GM20000 (cell line): ENCODE data around the gene ABLIM3.
A peak's percentile ranks its signal among the peaks of the same experiment; 100 is the strongest.
"Not testable (repeated sequence)": the region's sequence is repeated elsewhere in the genome, so short reads cannot be mapped to it uniquely, and the experiment has no call there.

Experiments
- DNase-seq: peaks from one replicate; pipeline ENCODE4 v3.0.0; 2012; ENCODE audit warnings: low spot score
- TF ChIP-seq, protein P1 (sequence below): IDR thresholded peaks from 2 replicates; pipeline ENCODE4 v1.5.1; 2012; ENCODE audit warnings: mild to moderate bottlenecking, control low read depth; ENCODE audit errors: extremely low read depth, missing control alignments

ABLIM3 gene

DNA sequence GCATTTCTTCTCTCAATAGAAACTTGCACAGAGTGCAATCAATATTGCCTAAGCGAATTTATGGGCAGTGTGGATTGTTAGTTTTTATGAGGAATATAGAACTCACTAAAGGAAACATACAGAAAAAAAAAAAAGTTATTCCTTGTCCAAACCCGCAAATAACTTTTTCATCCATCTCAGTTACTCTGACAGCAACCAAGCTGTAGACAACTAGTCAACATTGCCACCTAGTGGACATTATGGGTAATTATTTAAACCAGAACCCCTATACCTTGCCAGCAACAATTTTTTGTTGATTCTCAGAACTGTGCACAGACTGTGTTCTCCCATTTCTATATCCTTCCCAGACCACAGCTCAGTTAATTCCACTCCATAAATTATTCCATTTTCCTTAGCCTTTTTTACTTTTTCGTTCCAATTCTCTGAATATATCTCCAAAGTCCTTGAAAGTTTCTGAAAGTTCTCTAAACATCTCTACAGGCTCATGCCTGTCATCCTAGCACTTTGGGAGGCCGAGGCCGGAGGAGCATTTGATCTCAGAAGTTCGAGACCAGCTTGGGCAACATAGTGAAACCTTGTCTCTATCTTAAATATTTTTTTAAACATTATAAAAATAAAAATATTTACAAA, 127.8 kb downstream of the ABLIM3 start:
- DNase-seq, result peak; percentile 76
- TF ChIP-seq, protein P1, sequence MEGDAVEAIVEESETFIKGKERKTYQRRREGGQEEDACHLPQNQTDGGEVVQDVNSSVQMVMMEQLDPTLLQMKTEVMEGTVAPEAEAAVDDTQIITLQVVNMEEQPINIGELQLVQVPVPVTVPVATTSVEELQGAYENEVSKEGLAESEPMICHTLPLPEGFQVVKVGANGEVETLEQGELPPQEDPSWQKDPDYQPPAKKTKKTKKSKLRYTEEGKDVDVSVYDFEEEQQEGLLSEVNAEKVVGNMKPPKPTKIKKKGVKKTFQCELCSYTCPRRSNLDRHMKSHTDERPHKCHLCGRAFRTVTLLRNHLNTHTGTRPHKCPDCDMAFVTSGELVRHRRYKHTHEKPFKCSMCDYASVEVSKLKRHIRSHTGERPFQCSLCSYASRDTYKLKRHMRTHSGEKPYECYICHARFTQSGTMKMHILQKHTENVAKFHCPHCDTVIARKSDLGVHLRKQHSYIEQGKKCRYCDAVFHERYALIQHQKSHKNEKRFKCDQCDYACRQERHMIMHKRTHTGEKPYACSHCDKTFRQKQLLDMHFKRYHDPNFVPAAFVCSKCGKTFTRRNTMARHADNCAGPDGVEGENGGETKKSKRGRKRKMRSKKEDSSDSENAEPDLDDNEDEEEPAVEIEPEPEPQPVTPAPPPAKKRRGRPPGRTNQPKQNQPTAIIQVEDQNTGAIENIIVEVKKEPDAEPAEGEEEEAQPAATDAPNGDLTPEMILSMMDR, result peak; percentile 25

DNA sequence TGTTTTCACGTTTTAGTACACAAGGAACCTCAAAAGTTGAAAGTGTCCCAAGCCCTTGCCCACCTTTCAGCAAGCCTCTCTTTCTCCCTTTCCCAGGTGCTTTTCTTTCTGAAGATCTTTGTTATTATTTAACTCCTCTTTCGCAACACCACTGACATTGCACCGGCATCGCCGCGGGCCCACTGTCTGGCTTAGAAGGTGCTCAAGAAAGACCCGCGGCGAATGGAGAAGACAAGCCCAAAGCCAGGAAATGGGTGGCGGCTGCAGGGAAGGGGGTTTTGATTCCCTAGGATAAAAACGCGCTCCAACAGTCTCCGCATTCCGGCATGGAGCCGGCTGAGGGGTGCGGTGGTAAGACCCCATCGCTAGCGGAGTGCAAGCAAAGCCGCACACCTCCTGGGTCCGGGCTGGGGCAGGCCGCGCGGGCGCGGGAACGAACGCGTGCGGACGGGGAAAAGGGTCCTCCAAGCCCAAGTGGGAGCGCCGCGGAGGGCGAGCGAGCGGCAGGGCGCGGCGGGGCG, 130.0 kb downstream of the ABLIM3 start:
- no peak for DNase-seq
- TF ChIP-seq, protein P1, result no peak

DNA sequence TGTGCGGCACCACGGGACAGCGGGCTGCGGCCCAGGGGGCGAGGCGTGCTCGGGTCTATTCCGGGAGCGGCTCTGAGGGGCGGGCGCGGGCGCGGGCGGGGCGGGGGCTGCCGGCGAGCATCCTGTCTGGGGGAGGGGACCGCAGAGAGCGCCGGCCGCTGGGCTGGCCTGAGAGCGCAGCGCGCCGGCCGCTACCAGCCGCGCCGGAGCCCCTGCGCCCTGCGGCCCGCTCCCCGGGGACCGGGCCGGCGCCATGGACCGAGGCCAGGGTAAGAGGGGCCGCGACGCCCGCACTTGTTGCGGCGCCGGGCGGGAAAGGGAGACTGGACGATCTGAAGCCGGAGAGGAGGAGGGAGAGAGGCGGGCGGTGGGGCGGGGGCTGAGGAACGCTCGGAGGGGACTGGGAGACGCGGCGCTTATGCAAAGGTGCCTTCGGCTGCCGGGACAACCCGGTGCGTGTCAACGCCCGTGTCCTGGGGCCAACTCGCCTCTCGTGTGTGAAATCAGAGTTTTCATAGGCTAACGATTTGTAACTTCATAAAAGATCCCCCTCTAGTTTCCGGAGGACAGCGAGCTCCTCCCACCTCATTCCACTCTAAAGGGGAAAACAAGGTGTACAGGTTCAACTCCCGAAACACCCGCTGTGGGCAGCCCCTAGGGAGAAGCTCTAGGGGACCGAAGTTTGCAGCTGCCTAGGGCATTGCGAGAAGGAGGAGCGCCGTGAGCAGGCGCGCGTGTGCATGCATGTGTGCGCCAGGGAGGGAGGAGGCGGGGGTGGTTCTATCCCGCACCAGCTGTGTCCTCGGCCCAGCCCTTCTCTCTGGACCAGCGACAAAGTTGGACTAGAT, 130.6 kb downstream of the ABLIM3 start, which contains the start of gene AFAP1L1:
TSS of gene AFAP1L1 (plus strand) at position 144 of the 848 bp plus-strand sequence. CDS start at position 254, 110 bp downstream.
- peak; percentile 36 for DNase-seq
- TF ChIP-seq, protein P1, result no peak

DNA sequence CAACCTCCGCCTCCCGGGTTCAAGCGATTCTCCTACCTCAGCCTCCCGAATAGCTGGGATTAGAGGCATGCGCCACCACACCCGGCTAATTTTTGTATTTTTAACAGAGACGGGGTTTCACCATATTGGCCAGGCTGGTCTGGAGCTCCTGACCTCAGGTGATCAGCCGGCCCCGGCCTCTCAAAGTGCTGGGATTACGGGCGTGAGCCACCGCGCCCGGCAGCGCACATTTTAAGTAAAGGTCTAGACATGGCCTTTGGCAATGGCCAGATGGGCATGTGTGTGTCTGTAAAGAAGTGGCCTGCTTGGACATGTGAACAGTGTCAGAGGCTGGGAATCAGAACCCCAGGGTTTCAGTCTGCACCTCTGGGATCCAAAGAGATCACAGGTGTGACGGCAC, 131.5 kb downstream of the ABLIM3 start:
- DNase-seq, result not testable (repeated sequence)

DNA sequence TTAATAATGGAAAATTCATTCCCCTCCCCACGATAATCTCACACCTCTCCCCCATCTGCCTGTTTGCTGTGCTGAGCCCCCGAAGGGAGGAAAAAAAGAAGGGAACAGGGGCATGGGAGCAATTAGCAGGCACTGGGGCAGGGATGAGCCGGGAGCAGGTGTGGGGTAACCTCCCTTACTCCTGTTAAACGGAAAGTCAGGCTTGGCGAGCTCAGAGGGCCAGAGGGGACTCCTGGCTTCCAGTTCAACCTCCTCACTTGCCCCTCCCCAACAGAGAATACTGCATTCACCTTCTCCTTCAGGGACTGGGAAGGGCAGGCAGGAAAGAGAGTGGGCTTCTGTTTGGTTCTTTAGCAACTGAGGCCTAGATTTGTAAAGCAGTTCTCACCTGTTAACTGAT, 131.9 kb downstream of the ABLIM3 start:
- no peak for DNase-seq
- TF ChIP-seq, protein P1, result no peak

DNA sequence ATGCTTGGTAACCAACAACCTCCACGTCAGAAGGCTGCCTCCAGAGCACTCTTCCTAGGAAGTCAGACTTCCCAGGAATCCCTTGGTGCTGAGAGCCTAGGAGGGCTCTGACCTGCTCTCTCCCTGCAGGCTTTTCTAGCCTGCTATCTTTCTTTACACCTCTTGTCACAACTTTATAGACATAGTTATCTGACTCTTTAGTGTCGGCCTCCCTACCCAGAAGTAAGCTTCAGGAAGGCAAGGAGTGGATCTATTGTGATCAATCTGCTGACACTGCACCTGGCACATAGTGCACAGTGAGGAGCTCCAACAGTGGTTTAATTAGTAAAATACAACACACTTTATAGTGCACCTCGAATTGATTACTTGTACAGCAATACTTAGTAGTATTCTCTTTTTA, 132.7 kb downstream of the ABLIM3 start:
- TF ChIP-seq, protein P1, result no peak
- no peak for DNase-seq

DNA sequence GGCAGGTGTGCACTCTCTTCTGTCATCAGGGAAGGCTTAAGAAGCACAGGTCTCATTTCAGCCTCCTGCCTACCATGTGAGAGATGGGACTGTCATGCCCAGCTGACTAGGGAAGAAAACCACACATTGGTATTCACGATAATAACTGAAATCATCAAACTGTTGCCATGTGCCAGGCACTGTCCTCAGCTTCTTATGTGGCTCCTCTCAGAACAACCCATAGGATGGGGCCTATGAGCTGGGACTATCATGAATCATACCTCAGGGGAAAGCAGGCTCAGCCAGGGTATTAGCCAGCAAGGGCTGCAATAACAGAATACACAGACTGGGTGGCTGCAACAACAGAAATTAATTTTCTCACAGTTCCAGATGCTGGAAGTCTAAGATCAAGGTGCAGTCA, 133.6 kb downstream of the ABLIM3 start:
- TF ChIP-seq, protein P1, result no peak
- no peak for DNase-seq

DNA sequence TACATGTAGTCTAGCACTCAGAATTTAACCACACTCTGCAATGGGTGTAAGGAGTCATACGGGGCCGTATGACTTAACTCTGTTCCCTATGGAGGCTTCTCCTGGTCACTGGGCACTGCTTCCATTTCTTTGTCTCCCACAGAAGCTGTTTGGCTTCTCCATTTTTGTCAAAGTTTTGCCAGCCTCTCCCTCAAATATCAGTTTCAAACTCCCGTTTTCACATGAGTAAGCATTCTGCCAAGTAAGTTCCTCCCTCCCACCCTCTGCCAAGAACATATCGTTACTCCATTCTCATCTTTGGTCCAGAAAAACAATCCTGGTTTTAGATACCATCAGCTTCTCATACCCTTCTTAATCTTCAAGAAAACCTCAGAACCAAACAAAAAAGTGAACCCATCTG, 136.5 kb downstream of the ABLIM3 start:
- TF ChIP-seq, protein P1, result no peak
- DNase-seq, result no peak
